AG04449 (cell line): ENCODE measurements around the gene SUSD6.

Experiments
- CTCF ChIA-PET: fragments of 350-600 bp; formaldehyde crosslinking; extraction: SDS; loops from one replicate; lab custom pipeline; 2021; ENCODE audit warnings: antibody characterized with exemption; lab: Yijun Ruan, JAX
- POLR2A ChIA-PET: fragments of 400-600, 350-600 bp; formaldehyde crosslinking; extraction: SDS; loops from one replicate; lab custom pipeline; 2020; ENCODE audit warnings: antibody characterized with exemption, inconsistent platforms; lab: Yijun Ruan, JAX
- DNase-seq: peaks from one replicate; pipeline ENCODE4 v3.0.0-alpha.2; 2010; ENCODE audit warnings: low read depth, low spot score
- H3K4me3 ChIP-seq: 2 replicates; pipeline ENCODE4 v1.5.1; 2011; ENCODE audit warnings: low read depth, mild to moderate bottlenecking, control low read depth, low read length
- TF ChIP-seq, protein P1 (sequence below): IDR thresholded peaks from one replicate; pipeline ENCODE4 v1.5.1; 2011; ENCODE audit warnings: mild to moderate bottlenecking, moderate library complexity, low read length, control low read depth, inconsistent platforms; ENCODE audit not compliant: insufficient read depth; ENCODE audit errors: missing control alignments

Gene SUSD6

DNA sequence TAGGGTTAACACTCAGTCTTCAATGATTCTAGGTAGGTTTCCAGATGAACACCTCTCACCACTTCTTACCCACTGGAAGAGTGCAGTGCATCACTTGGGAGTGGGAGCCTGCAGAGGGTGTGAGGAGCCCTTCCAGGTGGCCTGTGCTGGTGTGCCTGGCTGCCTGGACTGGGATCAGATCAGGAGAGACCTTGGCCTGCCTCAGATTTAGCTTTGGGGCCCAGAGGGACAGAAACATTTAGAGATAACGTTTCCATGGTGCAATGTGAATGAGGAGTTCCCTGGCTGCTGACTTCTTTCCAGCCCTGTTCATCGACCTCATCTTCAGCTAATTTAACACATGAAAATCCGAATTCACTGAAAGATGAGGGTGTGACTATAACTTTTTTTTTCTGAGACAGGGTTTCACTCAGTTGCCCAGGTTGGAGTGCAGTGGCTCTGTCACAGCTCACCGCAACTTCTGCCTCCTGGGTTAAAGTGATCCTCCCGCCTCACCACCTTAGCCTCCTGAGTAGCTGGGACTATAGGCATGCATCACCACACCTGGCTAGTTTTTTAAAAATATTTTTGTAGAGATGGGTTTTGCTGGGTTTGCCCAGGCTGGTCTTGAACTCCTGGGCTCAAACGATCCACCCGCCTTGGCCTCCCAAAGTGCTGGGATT is 53.6 kb downstream of the SUSD6 start:
- ChIA-PET POLR2A (no interaction called here), CTCF (interaction anchor here (0.8 to 1.3 kb wide), 4 partner anchors 10 to 62 kb away, joined by 3 to 5 read pairs (median 3); no protein-coding TSS in a partner anchor)
- H3K4me3 ChIP-seq = no peak overlapping the region
- TF ChIP-seq, protein P1, sequence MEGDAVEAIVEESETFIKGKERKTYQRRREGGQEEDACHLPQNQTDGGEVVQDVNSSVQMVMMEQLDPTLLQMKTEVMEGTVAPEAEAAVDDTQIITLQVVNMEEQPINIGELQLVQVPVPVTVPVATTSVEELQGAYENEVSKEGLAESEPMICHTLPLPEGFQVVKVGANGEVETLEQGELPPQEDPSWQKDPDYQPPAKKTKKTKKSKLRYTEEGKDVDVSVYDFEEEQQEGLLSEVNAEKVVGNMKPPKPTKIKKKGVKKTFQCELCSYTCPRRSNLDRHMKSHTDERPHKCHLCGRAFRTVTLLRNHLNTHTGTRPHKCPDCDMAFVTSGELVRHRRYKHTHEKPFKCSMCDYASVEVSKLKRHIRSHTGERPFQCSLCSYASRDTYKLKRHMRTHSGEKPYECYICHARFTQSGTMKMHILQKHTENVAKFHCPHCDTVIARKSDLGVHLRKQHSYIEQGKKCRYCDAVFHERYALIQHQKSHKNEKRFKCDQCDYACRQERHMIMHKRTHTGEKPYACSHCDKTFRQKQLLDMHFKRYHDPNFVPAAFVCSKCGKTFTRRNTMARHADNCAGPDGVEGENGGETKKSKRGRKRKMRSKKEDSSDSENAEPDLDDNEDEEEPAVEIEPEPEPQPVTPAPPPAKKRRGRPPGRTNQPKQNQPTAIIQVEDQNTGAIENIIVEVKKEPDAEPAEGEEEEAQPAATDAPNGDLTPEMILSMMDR = no peak
- DNase-seq = no peak

DNA sequence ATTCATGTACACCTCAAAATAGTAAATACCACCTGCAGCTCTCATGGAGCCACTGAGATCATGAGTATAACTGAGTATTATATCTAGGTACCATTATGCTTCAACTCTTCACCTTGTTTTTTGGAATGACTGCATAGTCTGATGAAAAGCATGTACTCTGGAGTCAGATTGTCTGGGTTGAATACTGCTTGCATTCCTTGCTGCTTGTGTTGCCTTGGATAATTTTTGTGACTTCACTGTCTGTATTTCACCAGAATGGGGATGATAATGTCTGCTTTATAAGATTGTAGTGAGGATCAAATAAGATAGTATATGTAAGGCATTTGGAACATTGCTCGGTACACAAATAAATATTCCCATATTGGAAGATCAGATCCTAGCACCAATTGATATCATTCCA is 54.2 kb downstream of the SUSD6 start:
- ChIA-PET CTCF (interaction anchor here (0.8 to 1.2 kb wide), 2 partner anchors 9 to 21 kb away, joined by 3 read pairs; no protein-coding TSS in a partner anchor), POLR2A (no interaction called here)
- DNase-seq = no peak
- no peak overlapping the region for H3K4me3 ChIP-seq
- TF ChIP-seq, protein P1 = no peak

DNA sequence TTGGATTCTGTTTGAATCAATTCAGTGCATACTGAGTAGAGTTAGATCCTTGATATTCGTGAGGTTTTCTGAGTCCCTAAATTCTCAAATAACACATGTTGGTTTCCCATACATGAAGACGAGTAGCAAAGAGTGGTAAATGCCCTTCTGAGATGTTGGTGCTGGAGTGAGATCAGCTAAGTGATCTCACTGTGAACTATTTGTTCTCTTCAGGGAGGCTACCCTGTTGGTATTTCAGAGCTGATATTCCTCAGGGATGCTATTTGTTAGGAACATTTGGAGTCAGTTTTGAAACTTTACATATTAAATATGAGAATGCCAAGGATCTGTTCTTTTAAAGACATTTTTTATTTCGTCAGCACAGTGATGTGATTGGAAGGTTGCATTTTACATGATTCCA is 54.7 kb downstream of the SUSD6 start:
- ChIA-PET CTCF (interaction anchor here (0.8 to 1.2 kb wide), 2 partner anchors 9 to 61 kb away, joined by 3 read pairs; no protein-coding TSS in a partner anchor), POLR2A (interaction anchor here (0.6 kb wide), 1 partner anchor 521 kb away, joined by 3 read pairs; no protein-coding TSS in a partner anchor)
- no peak overlapping the region for H3K4me3 ChIP-seq
- TF ChIP-seq, protein P1 = no peak
- no peak for DNase-seq

DNA sequence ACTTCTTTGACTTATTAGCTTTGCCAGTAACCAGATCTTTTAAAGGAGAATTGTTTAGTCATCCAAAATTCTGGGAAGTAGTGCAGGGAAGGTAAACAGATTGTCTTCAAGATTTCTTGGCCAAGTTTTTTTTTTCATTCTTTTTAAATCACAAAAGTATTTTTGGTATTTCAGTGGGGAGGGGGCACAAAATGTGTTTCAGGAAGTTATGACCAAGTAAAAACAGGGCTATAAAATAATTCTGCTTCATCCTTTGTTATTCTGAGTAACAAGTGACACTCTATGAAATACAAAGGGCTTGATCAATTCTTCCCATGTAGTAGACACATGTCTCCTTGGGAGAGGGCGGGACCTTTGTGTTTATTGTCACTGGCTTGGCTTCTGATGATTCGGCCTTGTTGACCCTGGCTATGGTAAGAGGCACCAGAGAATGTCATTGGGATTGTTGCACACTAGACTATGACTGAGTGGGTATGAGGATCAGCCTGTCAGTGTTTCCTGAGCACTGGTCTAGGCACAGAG is 55.4 kb downstream of the SUSD6 start:
- POLR2A ChIA-PET = interaction anchor here (0.6 kb wide), 1 partner anchor 522 kb away, joined by 3 read pairs; no protein-coding TSS in a partner anchor
- DNase-seq = no peak
- TF ChIP-seq, protein P1 = no peak
- CTCF ChIA-PET = interaction anchor here (0.8 kb wide), 1 partner anchor 61 kb away, joined by 3 read pairs; no protein-coding TSS in a partner anchor
- H3K4me3 ChIP-seq = no peak overlapping the region

DNA sequence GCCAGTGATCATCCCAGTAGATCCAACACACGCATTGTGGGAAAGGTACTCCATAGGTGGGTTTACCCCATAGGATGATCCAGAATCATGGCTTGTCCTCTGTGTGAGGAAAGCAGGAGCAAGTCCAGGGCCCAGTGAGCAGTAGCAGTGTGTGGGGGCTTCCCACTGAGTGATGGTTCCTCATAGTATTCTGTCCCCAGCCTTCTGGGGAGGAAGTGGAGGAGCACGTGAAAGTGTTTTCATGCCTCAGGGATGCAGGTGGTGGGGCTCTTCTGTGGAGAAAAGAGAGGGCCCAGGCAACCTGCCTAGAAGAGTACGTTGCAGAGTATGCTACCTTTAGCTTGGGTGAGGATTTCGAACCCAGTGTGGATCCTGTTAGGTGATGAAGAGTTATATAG is 56.5 kb downstream of the SUSD6 start:
- ChIA-PET CTCF (interaction anchor here (1.0 kb wide), 2 partner anchors 83 to 88 kb away, joined by 3 to 4 read pairs; no protein-coding TSS in a partner anchor), POLR2A (no interaction called here)
- TF ChIP-seq, protein P1 = no peak
- H3K4me3 ChIP-seq = no peak overlapping the region
- DNase-seq = no peak

DNA sequence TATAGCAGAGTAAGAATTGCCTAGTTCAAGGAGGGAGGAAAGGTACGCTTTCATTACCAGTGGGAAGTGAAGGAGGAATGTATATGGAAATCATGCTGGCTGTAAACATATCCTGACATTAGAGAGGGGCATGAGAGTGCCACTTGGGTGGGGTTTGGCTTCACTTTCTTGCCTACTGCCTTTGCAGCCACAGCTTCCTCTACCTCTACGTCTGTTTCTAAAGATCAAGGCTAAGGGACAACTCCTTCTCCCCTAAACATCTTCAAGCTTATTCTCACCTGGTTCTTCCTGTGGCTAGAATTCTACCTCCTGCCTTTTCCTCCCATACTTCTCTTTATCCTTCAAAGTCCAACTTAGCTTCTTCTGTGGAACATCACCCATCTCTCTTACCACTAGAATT is 58.0 kb downstream of the SUSD6 start:
- POLR2A ChIA-PET = no interaction called here
- TF ChIP-seq, protein P1 = no peak
- CTCF ChIA-PET = interaction anchor here (1.3 to 1.7 kb wide), 2 partner anchors 10 to 58 kb away, joined by 3 to 5 read pairs; no protein-coding TSS in a partner anchor
- no peak overlapping the region for H3K4me3 ChIP-seq
- no peak for DNase-seq
